Measurements from ENCODE around the gene MXI1. TPM values are rescaled to one million over a fixed set of nuclear protein-coding genes. Genes with fewer than 3 reads are reported as not detected.

The MXI1 gene
- total RNA-seq, 4 donors from 2014 or later = 58.2 to 100 (median 82.2) TPM

GRCh38 chr10:110321869-110322620 lies 114.6 kb downstream of the MXI1 start:
- TF ChIP-seq CTCF (IDR thresholded peaks at IDR 0.05; ENCODE audit: low read depth) = no peak

GRCh38 chr10:110323503-110323902 lies 116.1 kb downstream of the MXI1 start:
- no peak for TF ChIP-seq CTCF (IDR thresholded peaks at IDR 0.05; ENCODE audit: low read depth)

- no peak for TF ChIP-seq CTCF (IDR thresholded peaks at IDR 0.05; ENCODE audit: low read depth)
Observed at GRCh38 chr10:110324201-110324804, 116.9 kb downstream of the MXI1 start.

- no peak for TF ChIP-seq CTCF (IDR thresholded peaks at IDR 0.05; ENCODE audit: low read depth)
Observed at GRCh38 chr10:110324805-110325280, 117.4 kb downstream of the MXI1 start.

- TF ChIP-seq CTCF (IDR thresholded peaks at IDR 0.05; ENCODE audit: low read depth) = no peak
Observed at GRCh38 chr10:110326351-110327032, 119.1 kb downstream of the MXI1 start.

GRCh38 chr10:110327262-110327914 lies 120.0 kb downstream of the MXI1 start:
- no peak for TF ChIP-seq CTCF (IDR thresholded peaks at IDR 0.05; ENCODE audit: low read depth)
